PC-9 (cell line): ENCODE measurements around the gene CD28.

Source experiments
- CTCF ChIP-seq: fragments of 200-600 bp; sonication (generic); conservative IDR thresholded peaks from 2 replicates; pipeline ENCODE4 v1.6.1; 2017; ENCODE audit warnings: mixed run types, antibody characterized with exemption, mild to moderate bottlenecking, moderate library complexity
- EZH2 ChIP-seq: fragments of 200-600 bp; sonication (generic); IDR thresholded peaks from 2 replicates; pipeline ENCODE4 v1.8.0; 2017; ENCODE audit warnings: antibody characterized with exemption, low read depth

GRCh38 chr2:203719456-203720410 lies 13.3 kb downstream of the CD28 start:
- TF ChIP-seq CTCF (no peak), EZH2 (no peak)
